ENCODE results near the gene ZER1. TPM values are rescaled to one million over a fixed set of nuclear protein-coding genes. Genes with fewer than 3 reads are reported as not detected.

ZER1 gene
- total RNA-seq, 1 donor from 2014 or later: 11.5 TPM

DNA sequence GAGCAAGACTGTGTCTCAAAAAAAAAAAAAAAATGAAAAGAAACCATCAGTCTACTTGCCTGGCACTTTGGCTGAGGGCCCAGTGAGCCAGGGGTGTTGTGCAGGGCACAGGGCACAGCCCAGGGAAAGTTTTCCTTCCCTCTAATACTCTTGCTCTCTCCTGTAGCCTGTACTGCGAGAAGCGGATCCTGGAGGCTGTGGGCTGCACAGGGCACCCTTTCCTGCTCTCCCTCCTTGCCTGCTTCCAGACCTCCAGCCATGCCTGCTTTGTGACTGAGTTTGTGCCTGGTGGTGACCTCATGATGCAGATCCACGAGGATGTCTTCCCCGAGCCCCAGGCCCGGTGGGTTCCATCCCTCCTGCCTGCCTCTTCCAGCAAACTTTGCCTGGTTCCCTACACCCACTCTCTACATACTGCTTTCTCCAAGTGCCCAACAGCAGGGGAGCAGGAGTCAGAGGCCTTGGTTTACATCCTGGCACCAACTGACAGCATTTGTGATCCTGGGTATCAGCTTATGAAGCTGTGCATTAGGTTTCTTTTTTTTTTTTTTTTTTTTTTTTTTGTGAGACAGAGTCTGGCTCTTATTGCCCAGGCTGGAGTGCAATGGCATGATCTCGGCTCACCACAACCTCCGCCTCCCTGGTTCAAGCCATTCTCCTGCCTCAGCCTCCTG, 55.0 kb downstream of the ZER1 start:
- no peak for DNase-seq (ENCODE audit: low read depth)
- TF ChIP-seq, protein P1, sequence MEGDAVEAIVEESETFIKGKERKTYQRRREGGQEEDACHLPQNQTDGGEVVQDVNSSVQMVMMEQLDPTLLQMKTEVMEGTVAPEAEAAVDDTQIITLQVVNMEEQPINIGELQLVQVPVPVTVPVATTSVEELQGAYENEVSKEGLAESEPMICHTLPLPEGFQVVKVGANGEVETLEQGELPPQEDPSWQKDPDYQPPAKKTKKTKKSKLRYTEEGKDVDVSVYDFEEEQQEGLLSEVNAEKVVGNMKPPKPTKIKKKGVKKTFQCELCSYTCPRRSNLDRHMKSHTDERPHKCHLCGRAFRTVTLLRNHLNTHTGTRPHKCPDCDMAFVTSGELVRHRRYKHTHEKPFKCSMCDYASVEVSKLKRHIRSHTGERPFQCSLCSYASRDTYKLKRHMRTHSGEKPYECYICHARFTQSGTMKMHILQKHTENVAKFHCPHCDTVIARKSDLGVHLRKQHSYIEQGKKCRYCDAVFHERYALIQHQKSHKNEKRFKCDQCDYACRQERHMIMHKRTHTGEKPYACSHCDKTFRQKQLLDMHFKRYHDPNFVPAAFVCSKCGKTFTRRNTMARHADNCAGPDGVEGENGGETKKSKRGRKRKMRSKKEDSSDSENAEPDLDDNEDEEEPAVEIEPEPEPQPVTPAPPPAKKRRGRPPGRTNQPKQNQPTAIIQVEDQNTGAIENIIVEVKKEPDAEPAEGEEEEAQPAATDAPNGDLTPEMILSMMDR (conservative IDR thresholded peaks at IDR 0.05; ENCODE audit: low read depth, low read length): no peak

DNA sequence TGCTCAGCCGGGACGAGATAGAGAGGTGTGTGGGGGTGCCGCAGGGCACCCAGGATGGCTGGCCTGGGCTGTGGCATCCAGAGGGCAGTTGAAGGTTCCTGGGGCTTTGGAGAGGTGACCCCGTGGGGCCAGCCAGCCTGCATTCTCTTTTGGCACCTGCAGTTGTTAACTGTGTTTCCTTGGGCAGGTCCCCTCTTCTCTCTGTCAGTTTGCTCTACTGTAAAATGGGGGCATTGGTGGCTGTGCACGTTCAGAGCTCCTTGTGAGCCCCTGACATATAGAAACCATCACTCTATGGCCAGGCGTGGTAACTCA, 56.3 kb downstream of the ZER1 start:
- H3K4me3 ChIP-seq (ENCODE audit: low read depth, low read length): no peak overlapping the region
- DNase-seq (ENCODE audit: low read depth): no peak
- TF ChIP-seq, protein P1 (conservative IDR thresholded peaks at IDR 0.05; ENCODE audit: low read depth, low read length): no peak

More for the DNA sequence above, 55.0 kb downstream of the ZER1 start:
- H3K4me3 ChIP-seq (ENCODE audit: low read depth, low read length): no peak overlapping the region

DNA sequence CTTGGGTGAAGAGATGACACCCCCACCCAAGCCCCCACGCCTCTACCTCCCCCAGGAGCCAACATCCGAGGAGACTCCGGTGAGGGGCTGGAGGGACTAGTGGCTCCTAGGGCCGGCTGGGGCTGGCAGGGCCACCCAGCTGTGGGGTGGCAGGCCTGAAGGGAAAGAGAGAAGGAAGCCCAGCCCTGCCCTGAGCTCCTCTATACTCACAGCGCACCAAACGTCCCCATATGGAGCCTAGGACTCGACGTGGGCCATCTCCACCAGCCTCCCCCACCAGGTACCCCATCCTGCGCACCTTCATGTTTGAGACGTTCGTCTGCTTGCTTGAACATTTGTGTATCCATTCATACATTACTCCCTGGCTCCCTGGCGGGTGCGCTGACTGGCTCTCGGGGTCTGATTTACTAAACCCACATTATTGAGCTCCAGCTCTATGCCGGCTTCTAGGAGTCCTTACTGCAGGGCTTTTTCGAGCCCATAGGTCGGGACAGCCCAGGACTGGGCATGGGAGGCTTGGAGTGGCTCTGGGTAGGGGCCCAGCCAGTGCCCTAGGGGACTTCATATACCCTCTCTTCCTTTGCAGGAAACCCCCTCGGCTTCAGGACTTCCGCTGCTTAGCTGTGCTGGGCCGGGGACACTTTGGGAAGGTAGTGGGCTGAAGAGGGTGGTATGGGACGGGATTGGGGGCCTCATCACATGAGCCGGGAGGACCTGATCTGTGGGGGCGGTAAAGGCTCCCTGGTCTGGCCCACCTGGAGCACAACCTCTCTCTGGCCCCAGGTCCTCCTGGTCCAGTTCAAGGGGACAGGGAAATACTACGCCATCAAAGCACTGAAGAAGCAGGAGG, 56.9 kb downstream of the ZER1 start:
- H3K4me3 ChIP-seq (ENCODE audit: low read depth, low read length): no peak overlapping the region
- TF ChIP-seq, protein P1 (conservative IDR thresholded peaks at IDR 0.05; ENCODE audit: low read depth, low read length): no peak
- DNase-seq (ENCODE audit: low read depth): no peak

DNA sequence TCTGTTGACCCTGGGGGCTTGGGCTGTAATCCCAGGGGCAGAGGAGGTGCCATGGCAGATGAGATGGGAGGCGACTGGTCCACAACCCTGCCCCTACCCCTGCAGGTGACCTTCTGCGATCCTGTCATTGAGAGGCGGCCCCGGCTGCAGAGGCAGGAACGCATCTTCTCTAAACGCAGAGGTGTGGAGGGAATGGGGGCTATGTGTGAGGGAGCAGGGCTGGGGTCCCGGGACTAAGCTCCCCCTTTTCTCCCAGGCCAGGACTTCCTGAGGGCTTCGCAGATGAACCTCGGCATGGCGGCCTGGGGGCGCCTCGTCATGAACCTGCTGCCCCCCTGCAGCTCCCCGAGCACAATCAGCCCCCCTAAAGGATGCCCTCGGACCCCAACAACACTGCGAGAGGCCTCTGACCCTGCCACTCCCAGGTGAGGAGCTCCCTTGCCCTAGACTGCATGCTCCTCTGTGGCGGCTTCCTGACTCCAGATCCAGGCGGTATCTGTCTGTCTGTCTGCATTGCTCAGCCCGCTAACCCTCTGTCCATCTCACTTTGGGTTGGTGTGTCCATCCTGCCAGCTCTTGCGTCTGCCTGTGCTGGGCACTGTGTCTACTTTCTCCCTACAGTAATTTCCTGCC, 57.7 kb downstream of the ZER1 start:
- no peak for DNase-seq (ENCODE audit: low read depth)
- TF ChIP-seq, protein P1 (conservative IDR thresholded peaks at IDR 0.05; ENCODE audit: low read depth, low read length): no peak
- H3K4me3 ChIP-seq (ENCODE audit: low read depth, low read length): no peak overlapping the region

DNA sequence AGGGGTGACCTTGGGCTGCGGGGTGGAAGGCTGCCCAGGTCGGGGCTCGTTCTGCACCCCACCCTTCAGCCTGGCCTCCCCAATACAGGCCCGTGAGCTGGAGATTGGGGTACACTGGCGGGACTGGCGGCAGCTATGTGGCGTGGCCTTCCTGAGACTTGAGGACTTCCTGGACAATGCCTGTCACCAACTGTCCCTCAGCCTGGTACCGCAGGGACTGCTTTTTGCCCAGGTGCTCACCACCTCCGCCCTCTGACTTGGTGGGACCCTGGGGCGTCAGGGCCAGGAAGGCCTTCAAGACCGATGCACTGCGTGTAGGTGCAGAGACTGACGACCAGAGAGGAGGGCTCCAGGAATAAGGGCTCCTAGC, 58.3 kb downstream of the ZER1 start:
- no peak overlapping the region for H3K4me3 ChIP-seq (ENCODE audit: low read depth, low read length)
- DNase-seq (ENCODE audit: low read depth): no peak
- TF ChIP-seq, protein P1 (conservative IDR thresholded peaks at IDR 0.05; ENCODE audit: low read depth, low read length): no peak

DNA sequence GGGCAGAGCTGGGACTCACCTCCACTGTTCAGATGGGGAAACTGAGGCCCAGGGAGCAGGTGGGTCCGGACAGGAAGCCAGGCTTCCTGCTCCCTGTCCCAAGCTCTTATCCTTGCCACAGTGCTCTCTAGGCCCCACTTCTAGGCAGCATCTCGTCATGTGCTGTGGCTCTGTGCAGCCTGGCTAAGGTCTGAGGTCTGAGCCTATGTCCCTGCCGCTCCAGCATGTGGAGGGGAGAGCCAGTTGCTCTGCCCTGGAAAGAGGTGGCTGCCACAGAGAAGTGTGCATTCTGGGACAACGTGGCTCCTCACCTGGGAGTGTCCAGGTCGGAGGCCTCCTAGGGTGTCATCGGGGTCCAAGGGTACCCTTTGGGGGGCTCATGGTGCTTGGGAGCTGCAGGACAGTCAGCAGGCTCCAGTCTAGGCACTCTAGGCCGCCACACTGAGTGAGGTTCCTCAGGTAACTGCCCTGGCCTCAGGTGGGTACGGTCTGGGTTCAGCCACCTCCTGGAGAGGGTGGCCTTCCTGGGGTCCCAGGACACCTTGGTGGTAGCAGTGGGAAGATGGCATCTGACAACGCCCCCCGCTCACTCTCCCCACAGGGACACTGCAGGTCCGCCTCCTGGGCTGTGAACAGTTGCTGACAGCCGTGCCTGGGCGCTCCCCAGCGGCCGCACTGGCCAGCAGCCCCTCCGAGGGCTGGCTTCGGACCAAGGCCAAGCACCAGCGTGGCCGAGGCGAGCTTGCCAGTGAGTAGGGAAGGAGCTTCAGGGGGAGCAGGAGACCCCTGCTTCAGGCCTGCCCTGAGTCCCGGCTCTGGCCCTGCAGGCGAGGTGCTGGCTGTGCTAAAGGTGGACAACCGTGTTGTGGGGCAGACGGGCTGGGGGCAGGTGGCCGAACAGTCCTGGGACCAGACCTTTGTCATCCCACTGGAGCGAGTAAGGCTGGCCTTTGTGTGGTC, 59.0 kb downstream of the ZER1 start:
- DNase-seq (ENCODE audit: low read depth): no peak
- no peak overlapping the region for H3K4me3 ChIP-seq (ENCODE audit: low read depth, low read length)
- TF ChIP-seq, protein P1 (conservative IDR thresholded peaks at IDR 0.05; ENCODE audit: low read depth, low read length): no peak

Measured in epithelial cell of proximal tubule (primary cell).